GM20431 (cell line): ENCODE results near the gene YOD1.

Experiments
- in situ Hi-C: fragments of 300-500 bp; cut with MseI, MboI; formaldehyde crosslinking; loops from one replicate; pipeline ENCODE4 v1.15.0; 2020; ENCODE audit warnings: low sequenced_read_pairs; ENCODE audit not compliant: unreplicated experiment

YOD1 gene

DNA sequence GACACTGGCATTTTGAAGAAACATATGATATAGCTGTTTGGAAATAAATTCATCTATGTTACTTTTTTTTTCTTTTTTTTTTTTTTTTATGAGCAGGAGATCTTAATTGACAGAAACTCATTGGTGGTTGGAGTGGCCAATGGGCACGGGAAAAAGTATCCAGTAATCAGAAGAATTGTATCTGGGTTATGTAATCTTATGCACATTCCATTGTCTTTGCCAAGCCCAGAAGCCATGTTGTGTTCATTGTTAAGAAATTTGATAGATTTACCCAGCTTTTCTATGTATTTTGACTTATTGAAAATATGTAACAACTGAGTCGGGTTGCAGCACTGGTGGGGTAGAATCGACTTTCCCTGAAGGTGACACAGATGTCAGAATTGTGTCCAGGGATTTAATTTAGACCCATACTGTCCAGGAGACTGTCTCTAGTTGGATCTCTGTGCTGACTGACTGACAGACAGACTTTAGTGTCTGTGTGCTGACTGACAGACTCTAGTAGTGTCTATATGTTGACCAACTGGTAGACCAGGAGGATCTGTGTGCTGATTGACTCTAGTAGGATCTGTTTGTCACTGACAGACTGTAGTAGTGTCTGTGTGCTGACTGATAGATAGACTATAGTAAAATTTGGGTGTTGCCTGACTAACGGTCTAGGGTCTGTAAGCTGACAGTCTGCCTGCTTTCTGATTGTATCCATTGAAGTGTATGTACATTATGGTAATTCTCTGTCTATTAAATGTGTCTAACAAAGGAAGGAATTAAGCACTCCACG is 25.4 kb upstream of the YOD1 start:
- in situ Hi-C loops, result loop anchor here (25.0 kb wide), 2 partner anchors 336 to 411 kb away; partner anchors contain the start of gene CR1

DNA sequence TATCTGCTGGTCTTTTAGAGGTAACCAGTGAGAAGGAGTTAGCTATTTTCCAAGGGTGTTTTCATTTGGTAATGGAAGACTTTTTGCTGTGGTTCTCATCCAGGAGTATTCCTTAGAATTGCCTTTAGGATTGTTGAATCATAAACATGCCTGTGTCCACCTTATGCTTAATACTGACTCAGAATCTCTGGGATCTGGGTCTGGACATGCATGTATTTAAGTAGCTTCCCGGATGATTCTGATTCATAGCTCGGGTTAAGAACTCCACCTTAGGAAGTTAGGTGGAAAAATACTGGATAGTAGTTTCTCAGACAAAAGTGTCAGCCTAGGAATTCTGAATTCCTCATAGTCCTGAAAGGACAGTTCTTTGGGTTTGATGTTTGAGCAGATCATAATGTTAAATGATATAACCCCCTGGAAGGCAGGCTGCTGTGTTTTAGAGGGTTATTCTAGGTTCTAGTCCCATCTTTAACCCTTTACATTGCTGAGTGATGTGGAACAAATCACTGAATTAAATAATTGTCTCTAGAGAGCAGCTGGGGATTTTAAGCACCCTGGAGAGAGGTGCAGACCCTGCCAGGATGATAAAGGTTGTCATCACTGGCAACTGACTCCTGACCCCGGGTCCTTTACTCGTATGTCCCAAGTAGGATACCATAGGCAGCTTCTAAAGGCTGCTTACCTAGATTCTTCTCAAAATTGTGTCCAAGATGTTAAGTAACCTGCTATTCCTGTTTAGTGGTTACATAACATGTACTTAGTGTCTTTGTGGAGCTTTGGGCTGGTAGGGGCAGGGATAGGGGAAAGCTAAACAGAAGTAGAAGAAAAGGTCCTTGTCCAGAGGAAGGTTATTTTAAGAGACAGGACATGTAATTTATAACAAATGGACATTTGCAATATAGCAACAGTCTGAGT is 23.2 kb upstream of the YOD1 start:
- in situ Hi-C loops, result no loop called here

DNA sequence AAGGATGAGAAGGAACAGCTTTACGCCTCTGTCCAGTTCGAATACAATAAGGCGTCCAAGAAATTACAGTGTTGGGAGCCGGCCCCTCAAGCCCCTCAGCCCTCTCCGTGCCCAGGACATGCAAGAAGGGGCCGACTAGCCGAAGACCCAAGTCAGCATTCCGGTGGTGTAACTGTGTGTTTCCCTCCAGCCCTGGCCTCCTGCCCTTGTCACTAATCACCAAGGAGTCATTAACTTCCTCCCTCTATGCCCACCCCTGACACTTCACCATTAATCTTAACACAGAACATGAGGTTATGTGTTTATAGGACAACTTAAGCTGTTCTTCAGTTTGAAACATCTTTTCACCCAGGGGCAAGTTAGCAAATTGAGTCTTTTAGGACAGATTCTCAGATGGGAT is 21.2 kb upstream of the YOD1 start:
- in situ Hi-C loops, result no loop called here

DNA sequence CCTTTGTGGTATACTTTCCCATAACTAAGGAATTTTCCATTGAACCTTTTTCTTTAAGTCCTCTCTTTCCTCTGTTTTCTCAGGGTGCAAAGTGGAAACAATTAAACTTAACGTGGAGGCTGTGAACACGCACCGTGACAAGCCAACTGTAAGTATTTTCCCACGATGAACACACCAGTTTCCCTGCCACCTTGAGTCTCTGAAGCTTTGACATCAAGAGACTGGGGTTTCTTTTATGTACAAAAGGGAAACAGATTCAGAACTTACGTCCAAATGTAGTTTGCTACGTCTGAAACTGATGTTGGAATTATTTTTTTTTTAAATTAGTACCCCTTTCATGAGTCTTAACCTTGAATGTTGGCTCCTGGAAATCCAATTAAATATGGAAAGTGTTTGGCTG is 20.4 kb upstream of the YOD1 start:
- in situ Hi-C loops, result no loop called here

DNA sequence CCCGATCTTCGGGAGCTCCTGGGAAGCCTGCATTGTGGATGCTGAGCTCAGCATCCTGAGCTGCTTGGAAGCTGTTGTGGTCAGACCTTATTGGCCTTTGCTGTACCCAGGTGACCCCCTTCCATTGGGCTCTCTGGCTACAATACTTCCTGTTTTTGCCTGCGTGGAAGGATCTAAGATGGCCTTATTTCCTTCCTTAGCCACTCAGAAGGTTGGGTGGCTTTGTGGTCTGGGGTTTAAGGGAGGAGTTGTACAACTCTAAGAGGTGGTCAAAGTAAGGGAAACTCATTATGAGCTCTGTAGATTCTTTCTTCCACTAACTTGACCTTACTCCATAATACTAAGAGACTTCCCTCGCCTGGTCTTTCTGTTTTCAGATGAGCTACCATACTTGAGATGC is 19.8 kb upstream of the YOD1 start:
- in situ Hi-C loops, result no loop called here

DNA sequence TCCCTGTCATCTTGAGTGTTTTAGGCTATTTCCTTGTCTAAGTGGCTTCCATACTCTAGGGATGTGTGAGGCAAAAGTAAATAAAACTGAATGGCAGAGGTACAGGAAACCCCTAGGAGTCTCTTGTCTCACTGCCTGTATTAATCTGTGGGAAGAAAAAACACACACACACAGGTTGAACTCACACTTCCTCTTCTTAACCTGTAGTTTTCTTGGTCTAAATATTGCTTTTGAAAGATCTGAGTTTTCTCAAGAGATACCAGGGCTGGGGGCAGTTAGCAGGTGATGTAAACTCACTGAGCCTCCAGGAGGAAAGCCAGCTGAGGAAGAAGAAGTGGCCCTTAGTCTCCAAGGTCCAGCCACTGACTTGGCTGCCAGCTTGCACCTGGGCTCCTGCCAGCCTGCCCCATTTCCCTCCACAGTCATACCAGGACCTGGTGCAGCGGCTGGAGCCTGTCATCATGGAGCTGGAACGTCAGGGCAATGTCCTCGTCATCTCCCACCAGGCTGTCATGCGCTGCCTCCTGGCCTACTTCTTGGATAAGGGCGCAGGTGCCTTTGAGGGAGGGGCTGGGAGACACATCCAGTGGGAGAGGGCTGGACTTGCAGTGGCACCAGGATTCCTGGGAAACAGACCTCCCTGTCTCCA is 19.0 kb upstream of the YOD1 start:
- in situ Hi-C loops, result no loop called here

DNA sequence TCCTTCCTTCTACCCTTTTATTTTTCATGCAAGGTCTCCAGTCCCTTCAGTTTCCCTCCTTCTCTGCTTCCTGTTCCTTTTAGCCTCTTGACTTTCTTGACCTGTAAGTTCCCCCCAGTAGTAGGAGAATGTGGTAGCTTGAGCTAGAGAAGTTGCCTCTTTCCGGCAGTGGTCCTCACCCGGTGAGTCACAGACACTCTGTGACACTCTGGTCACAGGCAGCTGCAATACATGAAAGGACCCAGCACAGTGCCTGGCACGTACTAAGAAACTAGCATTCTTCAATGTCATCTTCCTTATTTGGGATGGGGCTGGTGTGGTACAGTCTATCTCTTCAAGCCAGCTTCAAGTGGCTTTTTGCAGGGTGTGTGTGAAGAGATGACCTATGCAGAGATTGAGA is 18.1 kb upstream of the YOD1 start:
- in situ Hi-C loops, result no loop called here

DNA sequence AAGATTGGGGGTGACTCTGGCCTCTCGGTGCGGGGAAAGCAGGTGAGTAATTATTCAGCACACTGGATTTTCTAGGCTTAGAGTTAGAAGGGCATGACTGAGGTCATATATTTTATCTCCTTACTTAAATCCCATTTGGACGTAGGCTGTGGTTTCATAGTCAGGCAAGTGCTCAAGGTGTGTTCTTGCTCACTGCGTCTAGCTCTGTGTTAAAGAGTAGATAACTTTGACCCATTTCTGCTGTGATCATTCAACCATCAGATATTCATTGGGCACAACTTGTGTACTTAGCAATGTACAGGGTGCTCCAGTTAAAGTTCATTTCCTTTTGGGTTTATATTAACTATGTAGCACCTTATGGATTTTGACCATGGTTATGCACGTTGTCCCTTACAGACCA is 16.7 kb upstream of the YOD1 start:
- in situ Hi-C loops, result no loop called here

DNA sequence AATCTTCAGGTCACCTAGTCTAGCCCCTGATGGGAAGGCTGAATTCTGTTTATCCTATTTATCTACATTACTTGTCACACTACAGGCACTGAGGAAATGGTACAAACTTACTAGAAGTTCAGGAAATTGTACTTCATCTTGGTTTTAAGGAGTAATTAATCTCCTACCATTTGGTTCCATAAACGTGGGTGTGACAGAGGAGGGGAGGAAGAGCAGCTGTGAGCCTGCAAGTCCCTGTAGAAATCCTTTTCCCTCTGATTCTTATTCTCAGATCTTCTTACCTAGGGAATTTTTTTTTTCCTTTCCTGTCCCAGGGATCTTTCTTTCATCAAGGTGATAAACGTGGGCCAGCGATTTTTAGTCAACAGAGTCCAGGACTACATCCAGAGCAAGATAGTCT is 16.2 kb upstream of the YOD1 start:
- in situ Hi-C loops, result no loop called here

DNA sequence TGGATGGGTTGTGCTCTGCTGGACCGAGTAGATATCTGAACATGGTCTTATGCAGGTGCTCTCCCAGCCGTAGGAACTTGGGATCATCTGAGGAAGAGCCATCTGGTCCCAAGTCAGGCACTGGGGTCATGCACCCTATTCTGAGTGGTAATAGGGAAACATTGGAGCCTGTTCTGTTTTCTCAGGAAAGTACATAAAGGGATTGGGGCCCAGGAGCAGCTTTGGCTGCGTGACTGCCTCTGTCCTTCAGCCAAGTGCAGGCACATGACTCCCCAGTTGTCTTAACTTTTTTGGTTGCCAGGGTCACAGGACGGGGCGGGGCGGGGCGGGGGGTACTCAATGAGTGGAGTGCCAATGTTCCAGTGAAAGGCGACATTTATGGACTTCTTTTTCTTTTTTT is 13.6 kb upstream of the YOD1 start:
- in situ Hi-C loops, result no loop called here

DNA sequence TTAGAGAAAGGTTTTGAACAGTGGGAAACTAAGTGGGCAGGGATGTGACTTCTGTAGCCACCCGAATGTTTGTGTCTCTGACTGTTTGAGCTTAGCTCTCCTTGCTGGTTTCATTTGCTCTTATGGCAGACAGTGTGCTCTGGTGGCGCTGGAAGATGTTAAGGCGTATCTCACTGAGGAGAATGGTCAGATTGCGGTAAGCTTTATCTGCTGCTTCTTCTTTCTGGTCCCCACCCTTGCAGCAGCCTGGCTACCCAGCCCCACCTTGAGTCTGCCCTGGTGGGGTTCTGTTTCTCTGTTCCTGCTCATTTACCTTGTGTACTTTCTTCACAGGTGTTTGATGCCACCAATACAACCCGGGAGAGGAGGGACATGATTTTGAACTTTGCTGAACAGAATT is 12.0 kb upstream of the YOD1 start:
- in situ Hi-C loops, result no loop called here

DNA sequence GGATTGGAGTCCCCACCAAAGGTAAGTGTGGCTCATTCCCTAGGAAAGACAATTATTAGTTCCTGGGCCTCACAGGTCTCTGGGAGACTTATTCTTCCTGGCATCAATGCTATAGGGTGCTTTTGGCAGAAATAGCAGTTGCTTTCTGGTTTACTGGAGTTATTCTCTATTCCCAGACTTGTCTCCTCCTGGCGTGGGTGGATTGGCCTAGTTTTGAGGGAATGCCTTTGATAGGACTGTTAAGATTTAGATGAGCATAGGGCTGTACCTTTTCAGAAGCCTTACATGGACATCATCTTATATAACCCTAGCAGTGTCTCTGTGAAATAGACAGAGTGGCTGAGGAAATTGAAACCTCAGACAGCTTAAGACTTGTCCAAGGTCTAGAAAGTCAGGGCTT is 11.1 kb upstream of the YOD1 start:
- in situ Hi-C loops, result no loop called here

DNA sequence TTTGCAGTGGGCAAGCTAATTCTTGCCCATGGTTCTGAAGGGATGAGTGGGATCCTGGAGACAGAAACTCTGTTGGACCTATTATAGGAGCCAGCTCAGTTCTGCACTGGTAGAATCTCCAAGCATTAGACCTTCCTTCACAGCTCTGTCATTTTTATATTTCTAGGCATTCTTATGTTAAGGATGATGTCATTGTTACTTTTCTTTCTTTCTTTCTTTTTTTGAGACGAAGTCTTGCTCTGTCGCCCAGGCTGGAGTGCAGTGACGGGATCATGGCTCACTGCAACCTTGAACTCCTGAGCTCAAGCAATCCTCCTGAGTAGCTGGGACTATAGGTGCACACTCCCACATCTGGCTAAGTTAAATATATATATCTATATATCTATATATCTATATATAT is 9.6 kb upstream of the YOD1 start:
- in situ Hi-C loops, result no loop called here

DNA sequence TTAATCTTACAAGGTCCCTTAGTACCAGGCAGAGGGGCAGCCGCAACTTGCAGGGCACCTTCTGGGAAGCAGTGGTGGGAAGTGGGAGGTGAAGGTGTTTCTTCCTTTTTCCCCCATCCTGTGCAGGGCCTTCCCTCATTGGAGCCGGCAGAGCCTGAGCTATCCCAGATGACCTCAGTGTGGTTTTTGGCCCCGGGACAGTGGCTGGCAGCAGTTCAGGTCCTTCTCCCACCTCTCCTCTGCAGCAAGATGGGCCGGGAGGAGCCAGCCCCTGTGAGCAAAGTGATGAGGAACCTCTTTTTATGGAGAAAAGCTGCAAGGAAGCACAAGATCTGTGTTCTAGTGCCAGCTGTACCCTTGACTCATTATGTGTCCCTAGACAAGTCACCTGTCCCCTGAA is 8.9 kb upstream of the YOD1 start:
- in situ Hi-C loops, result no loop called here

DNA sequence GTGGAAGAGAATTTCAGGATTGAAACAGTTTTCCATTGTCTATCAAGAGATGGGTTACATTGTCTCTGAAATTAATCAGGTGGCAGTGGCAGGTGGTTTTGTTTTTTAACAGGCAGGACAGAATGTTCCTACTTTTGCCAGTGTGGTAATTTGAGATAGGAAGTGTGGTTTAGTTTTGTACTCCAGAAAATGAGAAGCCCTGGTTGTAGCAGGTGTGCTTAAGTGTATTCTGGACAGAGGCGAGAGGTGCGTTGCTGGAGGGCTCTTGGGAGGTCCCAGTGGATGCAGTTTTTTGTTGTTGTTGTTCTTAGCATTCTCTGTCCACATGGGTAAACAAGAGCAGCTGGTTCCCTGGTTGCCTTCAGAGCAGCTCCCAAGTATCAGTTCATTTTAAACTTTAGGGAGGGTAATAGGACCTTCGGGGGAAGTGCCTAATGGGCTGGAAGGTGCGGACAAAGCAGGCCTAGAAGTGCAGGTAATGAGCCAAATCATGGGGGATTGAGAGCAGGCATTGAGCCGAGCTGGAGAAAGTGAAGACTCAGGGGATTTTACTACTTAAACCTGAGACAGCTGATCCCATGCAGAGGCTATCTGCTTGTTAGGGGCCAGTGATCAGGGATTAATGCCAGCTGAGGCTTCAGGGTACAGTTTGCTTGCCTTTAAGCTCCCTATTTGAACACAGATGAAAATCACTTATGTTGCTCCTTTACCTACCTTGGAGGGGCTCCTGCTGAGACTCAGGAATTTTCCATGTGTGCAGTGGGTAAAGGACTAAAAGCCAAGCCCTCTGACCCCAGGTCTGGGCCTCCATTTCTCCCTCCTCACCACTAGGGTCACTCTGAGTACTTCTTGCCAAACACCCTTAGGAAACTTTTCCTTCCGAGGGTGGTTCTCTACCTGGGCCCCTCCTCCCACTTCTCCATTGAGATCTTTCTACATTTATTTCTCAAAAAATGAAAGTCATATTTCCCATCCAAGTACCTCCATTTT is 8.2 kb upstream of the YOD1 start:
- in situ Hi-C loops, result no loop called here

DNA sequence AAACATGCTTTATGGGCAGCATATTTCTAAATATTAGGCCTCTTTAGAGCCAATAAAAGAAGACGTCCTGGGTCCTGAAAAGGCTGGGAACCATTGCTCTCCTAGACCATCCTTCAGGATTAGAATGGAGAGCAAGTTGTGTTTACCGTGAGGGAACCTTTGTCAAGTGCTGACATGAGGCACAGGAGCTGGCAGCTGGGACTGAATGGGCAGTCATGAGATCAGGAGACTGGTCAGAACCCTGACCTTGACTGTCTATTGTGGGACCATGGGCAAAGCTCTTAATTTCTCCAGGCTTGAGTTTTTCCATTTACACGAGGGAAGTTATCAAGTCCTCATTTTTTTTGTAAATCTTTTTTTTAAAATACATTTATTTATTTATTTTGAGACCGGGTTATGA is 7.2 kb upstream of the YOD1 start:
- in situ Hi-C loops, result no loop called here

DNA sequence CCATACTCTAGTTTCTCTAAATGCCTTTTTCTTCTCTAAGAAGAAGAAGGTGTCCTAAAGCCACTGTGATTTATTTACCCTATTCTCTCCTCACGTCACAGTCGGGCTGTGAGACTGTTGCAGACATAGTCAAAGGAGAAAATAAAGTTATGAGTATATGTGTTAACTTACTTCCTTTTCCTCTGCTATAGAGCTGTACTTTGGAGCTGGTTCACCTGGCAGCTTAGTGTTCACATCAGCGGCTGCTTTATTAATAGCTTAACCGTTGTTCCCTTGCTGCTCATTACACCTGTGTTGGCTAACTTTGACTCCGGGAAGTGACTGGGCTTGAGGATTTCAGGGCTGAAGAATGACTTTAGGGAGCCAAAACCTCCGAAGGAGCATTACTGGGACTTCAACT is 5.7 kb upstream of the YOD1 start:
- in situ Hi-C loops, result no loop called here

DNA sequence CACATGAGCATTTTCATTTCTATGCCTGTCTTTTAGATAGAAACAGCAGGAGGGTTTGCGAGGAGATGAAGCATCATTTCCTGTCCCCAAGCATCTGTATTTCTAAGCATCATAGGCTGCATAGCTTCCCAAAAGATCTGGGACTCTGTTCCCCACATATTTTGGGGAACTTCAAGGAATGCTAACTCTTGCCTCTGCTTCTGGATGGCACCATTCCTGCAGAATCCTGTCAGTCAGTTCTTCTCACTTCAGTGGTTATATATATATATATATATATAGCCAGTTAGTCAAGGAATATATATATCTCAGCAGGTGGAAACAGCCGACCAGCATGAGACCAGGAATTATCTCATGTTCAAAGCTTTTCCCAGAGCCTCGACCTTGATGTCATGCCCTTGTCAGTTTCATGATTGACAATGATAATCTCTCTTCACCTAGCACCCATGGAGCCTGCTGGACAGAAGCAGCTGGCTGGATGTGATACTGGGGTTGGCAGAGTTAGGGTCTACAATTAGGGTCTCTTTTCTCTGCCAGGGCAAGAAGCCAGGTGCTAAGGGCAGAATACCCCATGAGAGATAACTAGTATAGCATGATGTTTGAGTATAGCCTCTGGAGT is 4.5 kb upstream of the YOD1 start:
- in situ Hi-C loops, result no loop called here

DNA sequence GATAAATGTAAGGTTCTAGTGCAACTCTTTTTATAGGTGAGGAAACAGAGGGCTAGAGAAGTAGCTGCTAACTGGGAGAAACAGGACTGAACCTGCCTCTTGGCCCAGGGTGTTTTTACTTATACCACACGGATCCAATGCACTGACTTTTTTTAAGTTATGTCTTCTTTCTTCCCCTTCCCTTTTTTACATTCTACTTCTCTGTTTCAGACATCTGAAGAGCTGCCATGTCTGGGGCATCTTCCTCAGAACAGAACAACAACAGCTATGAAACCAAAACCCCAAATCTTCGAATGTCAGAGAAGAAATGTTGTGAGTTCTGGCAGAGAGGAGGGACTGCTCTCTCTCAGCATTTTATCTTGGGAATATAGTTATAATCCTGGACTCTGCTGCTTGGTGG is 3.5 kb upstream of the YOD1 start:
- in situ Hi-C loops, result no loop called here
